HG02943 (cell line): ENCODE data around the gene PHKB.
"Not testable (repeated sequence)": the region's sequence is repeated elsewhere in the genome, so short reads cannot be mapped to it uniquely, and the experiment has no call there.

Experiments used
- ATAC-seq: cut with Tn5 transposase; IDR thresholded peaks from one replicate; pipeline ENCODE4 v1.9.1; 2021; ENCODE audit warnings: mild to moderate bottlenecking, low read depth, moderate library complexity; ENCODE audit not compliant: unreplicated experiment

The PHKB gene

GRCh38 chr16:47499700-47500264 is 38.7 kb downstream of the PHKB start:
- no peak for ATAC-seq

DNA sequence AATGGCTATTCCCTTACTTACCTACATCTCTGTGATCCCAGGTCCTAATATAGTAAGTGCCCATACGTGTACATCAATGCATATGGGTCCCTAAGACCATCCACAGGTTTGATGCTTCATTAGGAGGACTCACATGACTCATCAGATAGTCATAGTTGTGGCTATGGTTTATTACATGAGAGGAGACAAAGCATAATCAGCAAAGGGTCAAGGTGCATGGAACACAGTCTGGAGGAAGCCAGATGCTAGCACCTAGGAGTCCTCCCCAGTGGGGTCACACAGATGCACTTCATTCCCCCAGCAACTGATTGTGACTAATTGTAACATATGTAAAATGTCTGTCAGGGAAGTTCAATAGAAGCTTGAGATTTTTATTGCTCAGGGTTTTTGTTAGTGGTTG is 42.8 kb downstream of the PHKB start:
- ATAC-seq, result no peak

GRCh38 chr16:47504599-47504998 is 43.5 kb downstream of the PHKB start:
- no peak for ATAC-seq

- no peak for ATAC-seq
These were observed 45.7 kb downstream of the PHKB start for GRCh38 chr16:47506800-47507199.

DNA sequence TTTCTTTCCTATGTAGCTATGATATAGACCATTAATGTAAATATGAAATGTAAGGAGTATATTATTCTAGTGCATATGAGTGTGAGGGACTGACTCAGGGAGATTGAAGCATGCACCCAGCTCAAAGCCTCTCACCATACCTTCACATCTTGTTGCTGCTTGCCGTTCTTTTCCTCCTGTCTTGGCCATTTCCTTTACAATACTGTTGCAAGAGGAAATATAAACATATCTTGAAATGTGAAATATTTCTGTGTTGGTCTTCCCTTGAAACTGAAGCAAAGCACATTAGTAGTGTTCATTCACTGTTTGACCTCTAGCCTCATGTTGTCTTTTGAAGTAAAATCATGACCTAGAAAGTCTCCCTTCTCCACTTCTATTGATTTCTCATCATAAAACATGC is 46.6 kb downstream of the PHKB start:
- no peak for ATAC-seq

DNA sequence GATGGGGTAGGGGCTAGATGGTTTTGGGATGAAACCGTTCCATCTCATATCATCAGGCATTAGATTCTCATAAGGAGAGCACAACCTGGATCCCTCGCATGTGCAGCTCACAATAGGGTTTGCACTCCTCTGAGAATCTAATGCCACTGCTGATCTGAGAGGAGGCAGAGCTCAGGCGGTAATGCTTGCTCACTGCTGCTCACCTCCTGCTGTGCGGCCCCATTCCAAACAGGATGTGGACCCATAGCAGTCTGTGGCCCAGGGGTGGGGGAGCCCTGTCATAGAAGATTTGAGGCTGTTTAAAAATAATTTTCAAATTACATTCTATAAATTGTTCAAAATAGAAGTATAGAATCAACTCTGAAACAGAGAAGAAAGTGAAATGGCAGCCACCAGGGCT is 50.8 kb downstream of the PHKB start:
- no peak for ATAC-seq

DNA sequence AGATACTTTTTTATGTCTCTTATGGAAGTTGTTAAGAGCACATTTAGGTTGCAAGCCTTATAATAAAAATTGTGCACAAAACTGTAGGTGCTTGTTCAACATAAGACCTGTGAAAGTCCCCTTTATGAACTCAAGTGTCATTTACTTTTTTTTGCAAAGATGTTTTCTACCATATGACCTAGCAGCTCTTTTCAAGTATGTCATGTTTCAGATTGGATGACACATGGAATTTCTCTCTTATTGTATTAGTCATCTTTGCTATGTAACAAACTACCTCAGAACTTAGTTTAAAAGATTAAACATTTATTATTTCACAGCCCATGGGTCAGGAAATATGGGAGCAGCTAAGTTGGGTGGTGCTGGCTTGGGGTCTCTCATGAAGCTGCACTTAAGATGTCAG is 57.9 kb downstream of the PHKB start:
- no peak for ATAC-seq

GRCh38 chr16:47519546-47519945 is 58.4 kb downstream of the PHKB start:
- ATAC-seq, result no peak

- no peak for ATAC-seq
These were observed 59.0 kb downstream of the PHKB start for GRCh38 chr16:47519996-47520679.

DNA sequence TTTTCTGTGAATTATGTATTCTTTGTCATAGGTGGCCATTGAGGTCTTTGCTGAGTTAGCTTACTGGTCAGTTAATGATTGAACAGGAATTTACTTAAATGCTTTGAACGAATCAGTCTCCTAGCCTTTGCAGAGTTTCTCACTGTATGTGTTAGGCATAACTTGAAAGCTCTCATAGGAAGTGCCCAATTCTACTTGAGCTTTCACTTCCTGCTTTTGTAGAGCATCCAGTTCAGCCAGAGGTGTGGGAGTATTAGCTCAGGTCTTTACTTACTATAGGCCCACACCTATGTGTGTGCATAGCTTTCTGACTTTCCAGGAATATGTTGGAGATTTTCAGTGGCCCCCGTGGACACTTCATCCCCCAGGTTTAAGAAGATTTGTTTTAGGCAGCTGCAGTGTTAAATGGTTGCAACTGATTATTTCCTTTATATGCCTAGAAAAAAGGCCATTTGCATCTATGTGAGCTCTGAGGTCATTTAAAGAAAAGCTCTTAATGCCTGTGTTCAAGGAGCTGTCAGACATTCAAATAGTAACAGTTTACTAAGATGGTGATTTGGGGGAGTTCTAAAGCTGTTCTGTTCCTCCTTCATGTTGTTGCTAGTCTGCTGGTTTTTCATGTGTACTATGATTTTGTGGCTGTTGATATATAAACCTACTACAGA is 62.3 kb downstream of the PHKB start:
- peak; percentile 99 for ATAC-seq

DNA sequence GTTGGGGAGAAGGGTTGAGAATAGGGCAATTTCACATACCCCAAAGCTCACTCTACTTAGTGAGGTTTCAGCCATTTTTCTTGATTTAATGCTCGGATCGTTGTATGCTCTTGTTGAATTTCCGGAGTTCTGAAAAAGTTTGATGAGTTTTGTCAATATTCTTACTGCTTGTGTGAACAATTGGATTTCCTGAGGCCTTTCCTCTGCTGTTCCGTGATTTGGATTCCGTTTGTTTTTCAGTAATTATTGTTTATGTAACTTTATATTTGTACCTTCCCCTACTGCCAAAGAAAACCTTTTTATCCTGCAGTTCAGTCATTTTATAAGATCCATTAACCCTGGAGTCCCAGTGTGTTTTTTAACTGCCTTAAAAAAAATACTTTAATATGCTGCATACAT is 62.9 kb downstream of the PHKB start:
- ATAC-seq, result peak; percentile 3

DNA sequence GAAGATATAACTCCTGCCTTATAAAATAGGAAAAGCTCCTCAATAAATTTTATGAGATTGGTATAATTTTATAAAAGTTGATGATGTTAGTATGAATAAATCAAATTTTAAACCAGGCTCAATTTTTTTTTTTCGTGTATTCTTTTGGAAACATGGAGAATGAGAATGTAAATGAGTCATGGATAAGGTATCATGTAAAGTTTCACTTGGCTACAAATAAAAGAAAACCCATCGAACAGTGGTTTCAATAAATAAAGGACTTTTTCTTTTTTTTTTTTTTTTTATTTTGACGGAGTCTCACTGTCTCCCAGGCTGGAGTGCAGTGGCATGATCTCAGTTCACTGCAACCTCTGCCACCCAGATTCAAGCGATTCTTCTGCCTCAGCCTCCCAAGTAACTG is 67.3 kb downstream of the PHKB start:
- no peak for ATAC-seq

GRCh38 chr16:47533744-47534292 is 72.7 kb downstream of the PHKB start:
- no peak for ATAC-seq

GRCh38 chr16:47538472-47538871 is 77.3 kb downstream of the PHKB start:
- ATAC-seq, result no peak

DNA sequence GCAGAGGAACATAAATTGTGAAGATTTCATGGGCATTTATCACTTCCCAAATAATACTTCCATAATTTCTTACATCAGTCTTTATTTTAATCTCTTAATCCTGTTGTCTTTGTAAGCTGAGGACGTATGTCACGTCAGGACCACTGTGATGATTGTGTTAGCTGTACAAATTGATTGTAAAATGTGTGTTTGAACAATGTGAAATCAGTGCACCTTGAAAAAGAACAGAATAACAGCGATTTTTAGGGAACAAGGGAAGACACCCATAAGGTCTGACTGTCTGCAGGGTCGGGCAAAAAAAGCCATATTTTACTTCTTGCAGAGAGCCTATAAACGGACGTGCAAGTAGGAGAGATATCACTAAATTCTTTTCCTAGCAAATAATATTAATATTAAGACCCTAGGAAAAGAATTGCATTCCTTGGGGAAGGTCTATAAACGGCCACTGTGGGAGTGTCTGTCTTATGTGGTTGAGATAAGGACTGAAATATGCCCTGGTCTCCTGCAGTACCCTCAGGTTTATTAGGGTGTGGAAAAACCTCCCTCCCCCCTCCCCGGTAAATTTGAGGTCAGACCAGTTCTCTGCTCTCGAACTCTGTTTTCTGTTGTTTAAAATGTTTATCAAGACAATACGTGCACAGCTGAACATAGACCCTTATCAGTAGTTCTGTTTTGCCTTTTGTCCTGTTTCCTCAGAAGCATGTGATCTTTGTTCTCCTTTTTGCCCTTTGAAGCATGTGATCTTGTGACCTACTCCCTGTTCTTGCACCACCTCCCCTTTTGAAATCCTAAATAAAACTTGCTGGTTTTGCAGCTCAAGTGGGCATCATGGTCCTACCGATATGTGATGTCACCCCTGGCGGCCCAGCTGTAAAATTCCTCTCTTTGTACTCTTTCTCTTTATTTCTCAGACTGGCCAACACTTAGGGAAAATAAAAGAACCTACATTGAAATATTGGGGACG is 78.9 kb downstream of the PHKB start:
- ATAC-seq, result not testable (repeated sequence)

GRCh38 chr16:47541135-47541534 is 80.0 kb downstream of the PHKB start:
- not testable (repeated sequence) for ATAC-seq

DNA sequence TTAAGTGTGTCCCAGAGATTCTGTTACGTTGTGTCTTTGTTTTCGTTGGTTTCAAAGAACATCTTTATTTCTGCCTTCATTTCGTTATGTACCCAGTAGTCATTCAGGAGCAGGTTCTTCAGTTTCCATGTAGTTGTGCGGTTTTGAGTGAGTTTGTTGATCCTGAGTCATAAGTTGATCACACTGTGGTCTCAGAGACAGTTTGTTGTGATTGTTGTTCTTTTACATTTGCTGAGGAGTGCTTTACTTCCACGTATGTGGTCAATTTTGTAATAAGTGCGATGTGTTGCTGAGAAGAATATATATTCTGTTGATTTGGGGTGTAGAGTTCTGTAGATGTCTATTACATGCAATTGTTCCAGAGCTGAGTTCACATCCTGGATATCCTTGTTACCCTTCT is 83.1 kb downstream of the PHKB start:
- ATAC-seq, result not testable (repeated sequence)

DNA sequence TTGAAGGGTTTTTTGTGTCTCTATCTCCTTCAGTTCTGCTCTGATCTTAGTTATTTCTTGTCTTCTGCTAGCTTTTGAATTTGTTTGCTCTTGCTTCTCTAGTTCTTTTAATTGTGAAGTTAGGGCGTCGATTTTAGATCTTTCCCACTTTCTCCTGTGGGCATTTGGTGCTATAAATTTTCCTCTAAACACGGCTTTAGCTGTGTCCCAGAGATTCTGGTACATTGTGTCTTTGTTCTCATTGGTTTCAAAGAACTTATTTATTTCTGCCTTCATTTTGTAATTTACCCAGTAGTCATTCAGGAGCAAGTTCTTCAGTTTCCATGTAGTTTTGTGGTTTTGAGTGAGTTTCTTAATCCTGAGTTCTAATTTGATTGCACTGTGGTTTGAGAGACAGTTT is 90.1 kb downstream of the PHKB start:
- ATAC-seq, result not testable (repeated sequence)

DNA sequence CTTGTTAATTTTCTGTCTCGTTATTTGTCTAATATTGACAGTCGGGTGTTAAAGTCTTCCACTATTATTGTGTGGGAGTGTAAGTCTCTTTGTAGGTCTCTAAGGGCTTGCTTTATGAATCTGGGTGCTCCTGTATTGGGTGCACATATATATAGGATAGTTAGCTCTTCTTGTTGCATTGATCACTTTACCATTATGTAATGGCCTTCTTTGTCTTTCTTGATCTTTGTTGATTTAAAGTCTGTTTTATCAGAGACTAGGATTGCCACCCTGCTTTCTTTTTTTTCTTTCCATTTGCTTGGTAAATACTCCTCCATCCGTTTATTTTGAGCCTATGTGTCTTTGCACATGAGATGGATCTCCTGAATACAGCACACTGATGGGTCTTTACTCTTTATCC is 90.6 kb downstream of the PHKB start:
- not testable (repeated sequence) for ATAC-seq

DNA sequence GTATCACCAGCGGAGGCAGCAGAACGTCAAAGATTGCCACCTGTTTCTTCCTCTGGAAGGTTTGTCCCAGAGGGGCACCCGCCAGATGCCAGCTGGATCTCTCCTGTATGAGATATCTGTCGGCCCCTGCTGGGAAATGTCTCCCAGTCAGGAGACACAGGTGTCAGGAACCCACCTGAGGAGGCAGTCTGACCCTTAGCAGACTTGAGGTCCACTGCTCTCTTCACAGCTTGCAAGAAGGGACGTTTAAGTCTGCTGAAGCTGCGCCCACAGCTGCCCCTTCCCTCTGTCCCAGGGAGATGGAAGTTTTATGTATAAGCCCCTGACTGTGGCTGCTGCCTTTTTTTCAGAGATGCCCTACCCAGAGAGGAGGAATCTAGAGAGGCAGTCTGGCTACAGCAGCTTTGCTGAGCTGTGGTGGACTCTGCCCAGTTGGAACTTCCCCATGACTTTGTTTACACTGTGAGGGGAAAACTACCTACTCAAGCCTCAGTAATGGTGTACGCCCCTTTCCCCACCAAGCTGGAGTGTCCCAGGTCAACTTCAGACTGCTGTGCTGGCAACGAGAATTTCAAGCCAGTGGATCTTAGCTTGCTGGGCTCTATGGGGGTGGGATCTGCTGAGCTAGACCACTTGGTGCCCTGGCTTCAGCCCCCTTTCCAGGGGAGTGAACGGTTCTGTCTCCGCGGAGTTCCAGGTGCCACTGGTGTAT is 92.9 kb downstream of the PHKB start:
- no peak for ATAC-seq
